NCI-H2196 treated with DMSO at 0.1 percent for 48 hours (cell line): ENCODE measurements around the gene AIG1.

Experiments used
- DNase-seq: peaks from one replicate; lab custom pipeline; 2025; ENCODE audit not compliant: unreplicated experiment; lab: John Stamatoyannopoulos, UW

Gene AIG1

GRCh38 chr6:143356101-143356880 lies 295.6 kb downstream of the AIG1 start:
- no peak for DNase-seq

- no peak for DNase-seq
Observed at GRCh38 chr6:143357152-143357551, 296.5 kb downstream of the AIG1 start.

- no peak for DNase-seq
Observed at GRCh38 chr6:143357561-143358255, 297.0 kb downstream of the AIG1 start.

GRCh38 chr6:143361536-143362191 lies 301.0 kb downstream of the AIG1 start:
- DNase-seq: no peak

- no peak for DNase-seq
Observed at GRCh38 chr6:143362192-143362558, 301.5 kb downstream of the AIG1 start.

- DNase-seq: no peak
Observed at GRCh38 chr6:143363299-143363698, 302.6 kb downstream of the AIG1 start.

GRCh38 chr6:143368426-143368825 lies 307.7 kb downstream of the AIG1 start:
- DNase-seq: no peak

GRCh38 chr6:143369971-143370370 lies 309.3 kb downstream of the AIG1 start:
- no peak for DNase-seq

GRCh38 chr6:143370812-143371370 lies 310.2 kb downstream of the AIG1 start:
- no peak for DNase-seq

GRCh38 chr6:143372199-143372882 lies 311.7 kb downstream of the AIG1 start:
- no peak for DNase-seq

- DNase-seq: no peak
Observed at GRCh38 chr6:143374014-143374413, 313.3 kb downstream of the AIG1 start.

- no peak for DNase-seq
Observed at GRCh38 chr6:143375022-143375585, 314.4 kb downstream of the AIG1 start.

GRCh38 chr6:143376375-143376774 lies 315.7 kb downstream of the AIG1 start:
- DNase-seq: no peak

- DNase-seq: no peak
Observed at GRCh38 chr6:143376861-143377260, 316.2 kb downstream of the AIG1 start.

GRCh38 chr6:143385636-143386035 lies 324.9 kb downstream of the AIG1 start:
- DNase-seq: no peak

GRCh38 chr6:143390278-143390677 lies 329.6 kb downstream of the AIG1 start:
- no peak for DNase-seq
